GM18520 (cell line): ENCODE results near the gene GRB10.

Experiments
- ATAC-seq: cut with Tn5 transposase; IDR thresholded peaks from one replicate; pipeline ENCODE4 v1.9.1; 2021; ENCODE audit not compliant: unreplicated experiment

GRB10 gene

GRCh38 chr7:50723173-50723572, 59.5 kb downstream of the GRB10 start:
- ATAC-seq: no peak

DNA sequence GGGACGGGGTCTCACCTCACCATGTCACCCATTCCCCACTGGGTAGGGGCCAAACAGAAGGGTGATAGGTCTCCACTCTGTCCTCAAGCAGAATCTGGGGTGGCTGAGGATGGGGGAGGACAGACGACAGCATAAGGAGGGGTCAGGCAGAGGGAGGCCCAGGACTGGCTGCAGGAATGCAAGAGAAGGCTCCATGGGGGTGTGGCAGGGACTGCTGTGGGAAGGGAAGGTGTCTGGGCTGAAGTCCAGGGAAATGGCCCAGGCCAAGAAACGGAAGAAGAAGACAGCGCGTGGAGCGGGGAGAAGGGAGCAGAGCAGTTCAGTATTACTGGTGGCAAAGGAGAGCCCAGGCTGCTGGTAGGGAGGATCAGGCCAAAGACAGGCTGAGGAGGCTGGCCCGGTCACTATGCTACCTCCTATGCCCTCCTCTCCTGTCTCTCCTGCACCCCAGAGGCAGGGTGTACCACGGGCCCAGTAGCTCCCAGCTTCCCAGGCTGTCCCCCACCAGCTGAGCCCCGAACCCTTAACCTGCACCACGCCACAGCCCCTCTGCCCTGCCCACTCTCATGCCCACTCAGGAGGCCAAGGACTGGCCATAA, 60.9 kb downstream of the GRB10 start:
- no peak for ATAC-seq

DNA sequence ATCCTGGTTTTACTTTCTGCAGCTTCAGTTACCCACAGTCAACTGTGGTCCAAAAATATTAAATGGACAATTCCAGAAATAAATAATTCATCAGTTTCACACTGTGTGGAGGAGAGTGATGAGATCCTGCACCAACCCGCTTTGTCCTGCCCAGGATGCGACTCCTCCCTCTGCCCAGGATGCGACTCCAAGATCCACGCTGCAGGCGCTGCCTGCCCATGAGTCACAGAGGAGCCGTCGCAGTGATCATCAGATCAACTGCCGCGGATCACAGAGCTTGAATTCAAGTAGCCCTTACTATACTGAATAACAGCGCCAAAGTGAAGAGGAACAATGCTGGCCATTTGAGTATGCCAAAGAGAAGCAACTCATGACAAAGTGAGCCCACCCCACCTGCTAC, 61.5 kb downstream of the GRB10 start:
- ATAC-seq: no peak

DNA sequence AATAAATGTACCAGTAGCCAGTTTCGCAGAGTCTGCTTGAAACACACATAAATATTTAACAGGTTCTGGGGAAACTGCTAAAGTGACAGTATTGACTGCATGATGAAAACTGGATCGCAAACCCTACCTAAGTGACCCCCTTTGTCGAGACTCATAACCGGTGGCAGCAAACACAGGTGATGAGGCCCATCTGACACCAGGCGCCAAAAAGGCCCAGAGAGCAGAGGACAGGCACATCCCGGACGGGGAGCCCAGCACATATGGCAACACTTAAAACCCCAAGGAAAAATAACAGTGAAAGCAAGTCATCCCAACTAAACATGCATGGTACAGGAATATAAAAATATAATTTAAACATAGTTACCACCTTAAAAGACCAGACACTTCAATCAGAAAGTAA, 62.4 kb downstream of the GRB10 start:
- no peak for ATAC-seq

DNA sequence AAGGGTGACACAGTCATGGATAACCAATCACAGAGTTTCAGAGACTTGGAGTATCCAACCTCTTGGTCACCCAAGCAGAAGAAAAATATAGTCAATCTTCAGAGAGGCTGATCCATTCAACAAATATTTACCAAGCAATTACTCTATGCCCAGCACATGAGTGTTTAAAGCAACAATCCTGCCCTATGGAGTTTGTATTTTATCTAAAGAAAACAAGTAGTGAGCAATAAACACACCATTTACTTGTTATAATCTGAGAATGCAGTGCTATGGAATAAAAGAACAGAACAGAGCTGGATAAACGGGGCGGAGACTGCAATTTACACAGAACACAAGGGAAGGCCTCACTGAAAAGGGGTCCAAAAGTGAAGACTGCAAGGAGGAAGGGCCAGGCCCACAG, 63.8 kb downstream of the GRB10 start:
- no peak for ATAC-seq

GRCh38 chr7:50718311-50718710, 64.4 kb downstream of the GRB10 start:
- no peak for ATAC-seq

- ATAC-seq: no peak
Observed at GRCh38 chr7:50717181-50717580, 65.5 kb downstream of the GRB10 start.

GRCh38 chr7:50714857-50715256, 67.8 kb downstream of the GRB10 start:
- no peak for ATAC-seq

GRCh38 chr7:50713123-50713965, 69.4 kb downstream of the GRB10 start:
- no peak for ATAC-seq

DNA sequence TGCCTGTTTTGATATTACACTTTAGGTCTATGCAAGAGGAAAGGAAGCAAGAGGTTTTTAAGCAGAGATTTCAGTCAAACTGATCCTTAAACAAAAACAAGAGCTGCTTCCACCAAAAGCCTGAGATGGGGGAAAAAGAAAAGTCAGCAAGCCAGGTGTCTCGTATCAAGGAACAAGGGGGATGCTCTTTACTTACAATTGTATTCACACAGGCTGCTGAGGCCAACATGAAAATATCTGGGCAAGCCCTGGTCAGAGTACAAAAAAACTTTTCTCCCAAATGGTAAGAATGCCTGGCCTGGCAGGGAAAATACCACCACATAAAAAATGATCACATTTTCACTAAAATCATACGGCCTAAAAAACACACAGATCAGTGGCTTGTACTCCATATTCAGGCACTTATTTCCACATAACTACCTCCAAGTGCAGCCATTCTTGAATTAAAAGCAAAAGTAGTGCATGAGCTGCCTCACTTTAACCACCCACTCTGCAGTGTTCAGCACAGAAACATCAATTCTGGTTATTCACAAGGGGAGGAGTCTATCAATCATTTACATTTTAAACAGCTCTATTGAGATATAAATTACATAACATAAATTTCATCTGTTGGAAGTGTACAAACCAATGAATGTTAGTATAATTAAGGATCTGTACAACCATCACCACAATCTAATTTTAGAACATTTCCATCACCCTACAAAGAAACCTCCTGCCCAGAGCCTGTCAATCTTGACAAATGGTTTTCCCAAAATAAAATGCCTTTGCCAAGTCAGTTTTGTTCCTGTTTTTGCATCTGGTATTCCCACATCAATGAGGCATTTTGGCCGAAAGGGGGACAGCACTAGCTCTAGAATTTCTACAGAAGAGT, 70.2 kb downstream of the GRB10 start:
- ATAC-seq: no peak

- no peak for ATAC-seq
Observed at GRCh38 chr7:50711271-50712175, 71.2 kb downstream of the GRB10 start.

GRCh38 chr7:50710441-50711154, 72.1 kb downstream of the GRB10 start:
- ATAC-seq: no peak

DNA sequence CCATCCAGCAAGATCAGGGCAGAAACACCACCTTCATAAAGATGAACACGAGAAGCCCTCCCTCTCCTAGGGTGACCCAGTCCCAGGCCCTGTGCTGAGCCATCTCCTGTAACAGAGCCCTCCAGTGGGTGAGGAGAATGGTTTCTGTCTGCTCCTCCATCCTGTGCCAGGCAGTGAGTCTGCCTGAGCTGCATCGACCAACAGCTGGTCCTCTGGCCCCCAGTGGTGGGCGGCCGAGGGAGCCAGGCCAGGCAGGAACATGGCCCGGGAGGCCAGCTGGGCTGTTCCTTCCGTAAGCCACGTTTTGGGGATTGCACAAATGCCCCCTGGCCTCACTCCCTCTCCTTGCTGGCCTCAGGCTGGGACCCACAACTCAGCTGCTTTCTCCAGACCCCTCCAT, 73.5 kb downstream of the GRB10 start:
- ATAC-seq: no peak

GRCh38 chr7:50707236-50708006, 75.3 kb downstream of the GRB10 start:
- ATAC-seq: no peak

- no peak for ATAC-seq
Observed at GRCh38 chr7:50706469-50706937, 76.2 kb downstream of the GRB10 start.

- no peak for ATAC-seq
Observed at GRCh38 chr7:50704844-50705243, 77.9 kb downstream of the GRB10 start.

DNA sequence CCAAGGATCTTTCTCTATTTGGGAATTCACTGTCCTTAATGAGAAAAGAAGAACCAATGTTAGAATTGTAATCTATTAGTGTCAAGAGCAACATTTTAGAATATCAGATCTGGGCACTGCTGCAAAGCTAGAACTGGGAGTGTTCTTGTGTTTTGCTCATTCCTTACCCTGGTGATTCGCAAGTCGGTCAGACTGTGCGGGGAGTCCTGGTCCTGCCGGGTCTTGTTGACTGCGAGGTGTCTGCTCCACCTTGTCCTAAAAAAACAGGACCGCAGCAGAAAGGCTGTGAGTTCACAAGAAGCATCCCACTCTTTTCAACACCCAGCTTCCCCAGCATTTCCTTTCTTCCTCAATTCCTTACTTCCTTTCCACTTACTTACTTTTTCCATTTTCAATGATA, 79.0 kb downstream of the GRB10 start:
- no peak for ATAC-seq

DNA sequence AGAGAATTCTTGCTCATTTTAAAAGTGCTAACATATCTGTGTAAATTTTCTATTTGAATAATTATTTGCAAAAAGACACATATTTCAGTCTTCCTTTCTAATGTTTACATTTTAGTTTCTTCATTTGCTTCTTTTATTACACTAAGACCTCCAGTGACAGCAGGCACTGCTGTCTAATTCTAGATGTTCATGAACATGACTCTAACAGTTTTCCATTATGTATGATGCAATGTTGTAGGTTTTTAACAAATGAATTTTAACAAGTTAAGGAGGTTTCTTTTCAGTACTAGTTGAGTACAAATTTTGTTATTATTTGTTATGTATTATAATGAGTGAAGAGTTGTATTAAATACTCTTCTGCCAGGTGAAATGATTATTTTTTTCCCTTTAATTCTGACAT, 83.6 kb downstream of the GRB10 start:
- no peak for ATAC-seq

DNA sequence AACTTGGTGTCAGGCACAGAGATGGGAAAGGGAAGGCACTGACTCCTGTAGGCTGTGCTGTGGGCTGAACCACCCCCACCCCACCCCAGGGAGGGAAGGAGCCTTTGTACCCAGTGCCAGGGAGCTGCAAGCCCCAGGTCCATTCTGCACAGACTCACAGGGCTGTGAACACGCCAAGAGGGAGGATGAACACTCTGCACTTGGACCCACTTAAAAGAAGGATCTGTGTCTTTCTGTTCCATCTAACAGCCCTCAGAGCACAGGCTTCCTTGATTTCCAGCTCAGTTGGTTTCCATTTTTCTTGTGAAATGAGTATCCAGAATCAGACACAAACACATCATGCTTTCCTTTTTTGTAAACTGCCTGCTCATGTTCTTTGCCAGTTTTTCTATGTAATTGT, 84.9 kb downstream of the GRB10 start:
- ATAC-seq: no peak
